ENCODE data around the gene VAV2.

DNA sequence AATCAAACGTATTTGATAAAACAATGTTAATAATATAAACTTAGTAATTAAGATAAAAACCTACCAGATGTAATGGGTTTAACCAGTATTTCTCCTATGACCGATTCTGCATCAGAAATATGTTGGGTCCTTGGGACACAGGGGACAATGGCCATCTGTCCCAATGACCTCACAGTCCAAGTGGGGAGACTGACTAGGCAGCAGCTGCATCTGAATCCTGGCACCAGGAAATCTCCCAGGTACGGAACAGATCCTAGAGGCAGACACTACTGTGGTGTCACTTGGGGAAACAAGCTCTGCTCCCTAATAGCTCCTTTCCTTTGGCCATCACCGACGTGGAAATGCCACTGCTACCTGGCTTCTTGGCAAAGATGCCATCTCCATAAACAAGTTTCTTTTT, 172.2 kb downstream of the VAV2 start:
- TF ChIP-seq CTCF (IDR thresholded peaks at IDR 0.05) (no peak), POLR2AphosphoS5 (IDR thresholded peaks at IDR 0.05; ENCODE audit: insufficient read depth in 1 of 2, low read depth in 1 of 2) (no peak)
